CD14-positive monocyte (primary cell): ENCODE data around the gene FRY. TPM values are rescaled to one million over a fixed set of nuclear protein-coding genes. Genes with fewer than 3 reads are reported as not detected.

Experiments used
- DNase-seq, 3 donors: peaks; one replicate each; pipeline ENCODE4 v3.0.0-alpha.2; 2011 to 2022
- H2AFZ ChIP-seq: 2 replicates; pipeline ENCODE4 v1.6.0; 2012; ENCODE audit warnings: mild to moderate bottlenecking, low read depth, low read length, inconsistent platforms; ENCODE audit not compliant: insufficient read depth, poor library complexity, severe bottlenecking
- H3K27ac ChIP-seq, 2 donors: 1 replicate in 1 of 2; 2 replicates in 1 of 2; pipeline ENCODE4 v1.5.1; 2012 to 2013; ENCODE audit warnings: low read length in 2 of 2, control low read depth in 1 of 2, inconsistent platforms in 1 of 2, low read depth in 1 of 2, mild to moderate bottlenecking in 1 of 2
- H3K27me3 ChIP-seq, 2 donors: one replicate each; pipeline versions ENCODE4 v1.6.0 to v1.6.1; 2011 to 2013; ENCODE audit warnings: low read length in 2 of 2; ENCODE audit not compliant: control insufficient read depth in 2 of 2, insufficient read depth in 2 of 2
- H3K36me3 ChIP-seq, 2 donors: replicated peaks in 1 of 2; 1 replicate in 1 of 2; 2 replicates in 1 of 2; pipeline versions ENCODE4 v1.5.1 to v1.6.1; 2012 to 2013; ENCODE audit warnings: low read length in 2 of 2, control low read depth in 1 of 2, inconsistent platforms in 1 of 2, mild to moderate bottlenecking in 1 of 2; ENCODE audit not compliant: insufficient read depth in 2 of 2, control insufficient read depth in 1 of 2
- H3K4me1 ChIP-seq, 2 donors: 1 replicate in 1 of 2; 2 replicates in 1 of 2; pipeline versions ENCODE4 v1.5.1 to v1.6.1; 2012 to 2013; ENCODE audit warnings: low read length in 2 of 2, control low read depth in 1 of 2, inconsistent platforms in 1 of 2, mild to moderate bottlenecking in 1 of 2, moderate library complexity in 1 of 2; ENCODE audit not compliant: insufficient read depth in 2 of 2, control insufficient read depth in 1 of 2
- H3K4me2 ChIP-seq: replicated peaks from 2 replicates; pipeline ENCODE3; 2012; ENCODE audit warnings: low read length, moderate library complexity, mild to moderate bottlenecking; ENCODE audit not compliant: poor library complexity, severe bottlenecking; ENCODE audit errors: extremely low read depth
- H3K4me3 ChIP-seq, 3 experiments: fragments of 200-600 bp in 1 of 3; sonication (generic) in 1 of 3; replicated peaks in 1 of 3; 1 replicate in 2 of 3; 2 replicates in 1 of 3; pipeline ENCODE4 v1.5.1; 2011 to 2013; ENCODE audit warnings: low read length in 3 of 3, mild to moderate bottlenecking in 3 of 3, control low read depth in 2 of 3, low read depth in 2 of 3, inconsistent platforms in 1 of 3, moderate library complexity in 1 of 3
- H3K79me2 ChIP-seq: 2 replicates; pipeline ENCODE4 v1.6.0; 2012; ENCODE audit warnings: mild to moderate bottlenecking, control low read depth, inconsistent platforms, low read length, moderate library complexity; ENCODE audit not compliant: insufficient read depth
- H3K9ac ChIP-seq: 2 replicates; pipeline ENCODE4 v1.6.0; 2017; ENCODE audit warnings: low read length, mild to moderate bottlenecking; ENCODE audit not compliant: insufficient read depth, poor library complexity, severe bottlenecking
- H3K9me3 ChIP-seq, 2 donors: replicated peaks in 1 of 2; 1 replicate in 1 of 2; 2 replicates in 1 of 2; pipeline versions ENCODE4 v1.5.1 to v1.6.1; 2012 to 2013; ENCODE audit warnings: low read length in 2 of 2, control low read depth in 1 of 2; ENCODE audit not compliant: control insufficient read depth in 1 of 2, insufficient read depth in 1 of 2
- H4K20me1 ChIP-seq: 2 replicates; pipeline ENCODE4 v1.6.0; 2012; ENCODE audit warnings: mild to moderate bottlenecking, low read length, control low read depth, moderate library complexity; ENCODE audit not compliant: insufficient read depth
- H3K27ac Mint-ChIP-seq, 7 donors: one replicate each; pipeline ENCODE4 v1.8.0; 2020; ENCODE audit warnings: mild to moderate bottlenecking in 7 of 7, mixed read lengths in 7 of 7, moderate library complexity in 6 of 7, inconsistent platforms in 2 of 7
- H3K27me3 Mint-ChIP-seq, 3 donors: one replicate each; pipeline ENCODE4 v1.8.0; 2021 to 2022; ENCODE audit warnings: low read depth in 3 of 3, mild to moderate bottlenecking in 3 of 3, mixed read lengths in 3 of 3, moderate library complexity in 3 of 3, inconsistent platforms in 1 of 3
- H3K36me3 Mint-ChIP-seq, 2 donors: one replicate each; pipeline ENCODE4 v1.8.0; 2020; ENCODE audit warnings: mixed read lengths in 2 of 2, inconsistent platforms in 1 of 2, mild to moderate bottlenecking in 1 of 2
- H3K4me1 Mint-ChIP-seq: one replicate; pipeline ENCODE4 v1.8.0; 2020; ENCODE audit warnings: mild to moderate bottlenecking, mixed read lengths
- H3K4me3 Mint-ChIP-seq, 2 donors: one replicate each; pipeline ENCODE4 v1.8.0; 2020; ENCODE audit warnings: mild to moderate bottlenecking in 2 of 2, mixed read lengths in 2 of 2, moderate library complexity in 1 of 2
- H3K9me3 Mint-ChIP-seq, 7 donors: one replicate each; pipeline ENCODE4 v1.8.0; 2020 to 2022; ENCODE audit warnings: mixed read lengths in 7 of 7, mild to moderate bottlenecking in 6 of 7, moderate library complexity in 6 of 7, inconsistent platforms in 2 of 7
- WGBS: methylation state at CpG from one replicate; pipeline ENCODE4 v1.1.5; 2013; ENCODE audit warnings: missing lambda C conversion rate; ENCODE audit not compliant: insufficient coverage; 5-methylcytosine and 5-hydroxymethylcytosine counted together
- intact Hi-C, 2 donors: fragments of 100-400 bp; cut with micrococcal nuclease; formaldehyde crosslinking; loops; one replicate each; pipeline versions ENCODE4 v1.15.0 to v1.15.1; 2023
- polyA plus RNA-seq, 3 donors: library from polyadenylated mRNA; depleted of rRNA in 1 of 3; unstranded in 2 of 3; stranded (reverse) in 1 of 3; fragments of 300-500 nt in 2 of 3; fragments of >200 nt in 1 of 3; fragmentation: Illumina TruSeq in 2 of 3; gene quantifications; 1 replicate in 2 of 3; 2 replicates in 1 of 3; pipeline ENCODE4 v1.2.3, GENCODE V29; 2012 to 2021
- TF ChIP-seq, protein P1 (sequence below): fragments of 200-600 bp; IDR thresholded peaks from one replicate; pipeline ENCODE4 v1.8.0; 2022; ENCODE audit warnings: antibody characterized with exemption, mild to moderate bottlenecking

FRY gene
- polyA plus RNA-seq, 3 donors, result 3.9 to 31.8 (median 5.0) TPM

DNA sequence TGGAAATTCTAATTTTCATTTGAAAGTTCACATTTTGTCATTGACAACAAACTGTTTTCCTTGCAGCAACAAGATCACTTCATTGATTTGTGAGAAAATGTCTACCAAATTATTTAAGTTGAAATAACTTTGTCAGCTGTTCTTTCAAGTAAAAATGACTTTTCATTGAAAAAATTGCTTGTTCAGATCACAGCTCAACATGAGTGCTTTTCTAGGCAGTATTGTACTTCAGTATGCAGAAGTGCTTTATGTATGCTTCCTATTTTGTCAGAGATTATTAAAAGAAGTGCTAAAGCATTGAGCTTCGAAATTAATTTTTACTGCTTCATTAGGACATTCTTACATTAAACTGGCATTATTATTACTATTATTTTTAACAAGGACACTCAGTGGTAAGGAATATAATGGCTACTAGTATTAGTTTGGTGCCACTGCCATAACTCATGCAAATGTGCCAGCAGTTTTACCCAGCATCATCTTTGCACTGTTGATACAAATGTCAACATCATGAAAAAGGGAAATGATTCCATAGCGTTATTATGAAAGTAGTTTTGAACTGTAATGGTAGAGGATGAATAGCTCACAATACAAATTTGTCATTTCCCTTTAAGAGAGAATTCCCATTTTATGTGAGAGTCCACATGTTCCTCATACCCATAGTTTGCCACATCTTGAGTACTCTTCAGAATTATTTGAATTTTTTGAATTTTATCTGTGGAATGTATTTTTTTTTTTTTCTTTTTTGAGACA lies 286.3 kb downstream of the FRY start:
- H3K4me3 Mint-ChIP-seq, result no peak overlapping the region
- peak overlapping the region; percentile 60 to 94 (median 85) for H3K27ac Mint-ChIP-seq
- H3K4me3 ChIP-seq, result no peak overlapping the region
- DNase-seq, result peak; percentile 52 to 76 (median 71)
- peaks cover 64% of the 10 kb centered on the region for H3K79me2 ChIP-seq
- peak overlapping the region; percentile 7 for H3K4me2 ChIP-seq
- peaks cover 0 to 3% (median 0%) of the 10 kb centered on the region in 7 donors for H3K9me3 Mint-ChIP-seq
- no CpG with 5 or more reads among the region's 2 CpGs for WGBS
- peak overlapping the region; percentile 35 to 99 for H3K27ac ChIP-seq
- no peak overlapping the region for H2AFZ ChIP-seq
- H4K20me1 ChIP-seq, result no peaks in the 10 kb centered on the region
- intact Hi-C loops, result loop anchor here in 1 of 2 donors (10.0 kb wide), 2 partner anchors 107 to 1227 kb away; partner anchors contain the start of gene N4BP2L1
- H3K27me3 ChIP-seq, result no peaks in the 10 kb centered on the region
- no peak overlapping the region for H3K9ac ChIP-seq
- TF ChIP-seq, protein P1, sequence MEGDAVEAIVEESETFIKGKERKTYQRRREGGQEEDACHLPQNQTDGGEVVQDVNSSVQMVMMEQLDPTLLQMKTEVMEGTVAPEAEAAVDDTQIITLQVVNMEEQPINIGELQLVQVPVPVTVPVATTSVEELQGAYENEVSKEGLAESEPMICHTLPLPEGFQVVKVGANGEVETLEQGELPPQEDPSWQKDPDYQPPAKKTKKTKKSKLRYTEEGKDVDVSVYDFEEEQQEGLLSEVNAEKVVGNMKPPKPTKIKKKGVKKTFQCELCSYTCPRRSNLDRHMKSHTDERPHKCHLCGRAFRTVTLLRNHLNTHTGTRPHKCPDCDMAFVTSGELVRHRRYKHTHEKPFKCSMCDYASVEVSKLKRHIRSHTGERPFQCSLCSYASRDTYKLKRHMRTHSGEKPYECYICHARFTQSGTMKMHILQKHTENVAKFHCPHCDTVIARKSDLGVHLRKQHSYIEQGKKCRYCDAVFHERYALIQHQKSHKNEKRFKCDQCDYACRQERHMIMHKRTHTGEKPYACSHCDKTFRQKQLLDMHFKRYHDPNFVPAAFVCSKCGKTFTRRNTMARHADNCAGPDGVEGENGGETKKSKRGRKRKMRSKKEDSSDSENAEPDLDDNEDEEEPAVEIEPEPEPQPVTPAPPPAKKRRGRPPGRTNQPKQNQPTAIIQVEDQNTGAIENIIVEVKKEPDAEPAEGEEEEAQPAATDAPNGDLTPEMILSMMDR, result no peak
- peaks cover 28% of the 10 kb centered on the region for H3K4me1 Mint-ChIP-seq
- H3K9me3 ChIP-seq, result no peaks in the 10 kb centered on the region
- peaks cover 8 to 9% of the 10 kb centered on the region in 2 donors for H3K36me3 Mint-ChIP-seq
- peaks cover 0 to 3% (median 0%) of the 10 kb centered on the region in 3 donors for H3K27me3 Mint-ChIP-seq
- peaks cover 32 to 39% of the 10 kb centered on the region in 2 donors for H3K4me1 ChIP-seq
- H3K36me3 ChIP-seq, result peaks cover 0 to 24% of the 10 kb centered on the region in 2 donors

DNA sequence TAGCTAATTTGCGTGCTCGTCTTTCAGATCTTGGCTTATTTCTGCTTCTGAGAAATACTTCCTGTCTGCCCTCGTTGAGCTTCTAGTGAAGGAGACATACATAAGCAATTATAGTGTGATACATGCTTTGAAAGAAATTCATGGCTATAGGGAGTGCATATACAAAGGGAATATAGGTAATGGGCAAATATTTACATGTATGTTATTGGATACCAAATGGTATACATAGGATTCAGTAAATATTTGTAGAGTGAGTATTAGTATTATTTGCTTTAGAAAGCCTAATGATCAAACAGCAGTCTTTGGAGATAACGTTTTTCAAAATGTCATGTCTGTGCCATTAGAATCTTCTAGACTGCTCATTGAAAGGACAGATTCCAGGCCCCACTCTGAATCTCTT lies 289.0 kb downstream of the FRY start:
- Mint-ChIP-seq H3K27me3 (peaks cover 0 to 1% (median 0%) of the 10 kb centered on the region in 3 donors), H3K9me3 (peaks cover 0 to 1% (median 0%) of the 10 kb centered on the region in 7 donors), H3K36me3 (peaks cover 18 to 22% of the 10 kb centered on the region in 2 donors), H3K27ac (peak overlapping the region in 2 of 7 donors; percentile 16 to 33), H3K4me1 (peaks cover 20% of the 10 kb centered on the region), H3K4me3 (no peak overlapping the region)
- peaks cover 0 to 40% of the 10 kb centered on the region in 2 donors for H3K36me3 ChIP-seq
- H3K79me2 ChIP-seq, result peaks cover 70% of the 10 kb centered on the region
- peak overlapping the region; percentile 3 for H2AFZ ChIP-seq
- no peak overlapping the region for H3K9ac ChIP-seq
- H3K4me2 ChIP-seq, result no peak overlapping the region
- H3K4me1 ChIP-seq, result peaks cover 26 to 28% of the 10 kb centered on the region in 2 donors
- WGBS, result 56% methylated on average over 4 of the region's 4 CpGs
- H3K4me3 ChIP-seq, result no peak overlapping the region
- no peaks in the 10 kb centered on the region for H3K9me3 ChIP-seq
- no peaks in the 10 kb centered on the region for H3K27me3 ChIP-seq
- H4K20me1 ChIP-seq, result no peaks in the 10 kb centered on the region
- TF ChIP-seq, protein P1, result no peak
- peak overlapping the region in 1 of 2 donors; percentile 28 for H3K27ac ChIP-seq
- DNase-seq, result no peak
- intact Hi-C loops, result no loop called here
